Fibroblast of mammary gland (primary cell): ENCODE measurements around the gene ZNF8.

Source experiments
- DNase-seq: peaks from one replicate; pipeline ENCODE4 v3.0.0-alpha.2; 2010; ENCODE audit warnings: low read depth
- H3K4me3 ChIP-seq: 2 replicates; pipeline ENCODE4 v1.5.1; 2011; ENCODE audit warnings: low read depth, mild to moderate bottlenecking, low read length, moderate library complexity; ENCODE audit not compliant: control insufficient read depth
- CTCF ChIP-seq: conservative IDR thresholded peaks from 2 replicates; pipeline ENCODE4 v1.5.1; 2011; ENCODE audit warnings: low read depth, low read length, inconsistent platforms; ENCODE audit not compliant: control insufficient read depth, insufficient read depth

The ZNF8 gene

GRCh38 chr19:58275564-58275963, 3.2 kb upstream of the ZNF8 start:
- TF ChIP-seq CTCF = no peak
- no peak overlapping the region for H3K4me3 ChIP-seq
- DNase-seq = no peak

GRCh38 chr19:58277197-58277596, 1.6 kb upstream of the ZNF8 start:
- no peak overlapping the region for H3K4me3 ChIP-seq
- DNase-seq = no peak
- no peak for TF ChIP-seq CTCF

- H3K4me3 ChIP-seq = peak overlapping the region; percentile 89
- no peak for DNase-seq
- TF ChIP-seq CTCF = no peak
These were observed 811 bp upstream of the ZNF8 start for GRCh38 chr19:58277748-58278540.

- no peak for TF ChIP-seq CTCF
- peak overlapping the region; percentile 89 for H3K4me3 ChIP-seq
- peak; percentile 57 for DNase-seq
These were observed 528 bp downstream of the ZNF8 start for GRCh38 chr19:58279042-58279924.

- DNase-seq = no peak
- TF ChIP-seq CTCF = no peak
- H3K4me3 ChIP-seq = peak overlapping the region; percentile 89
These were observed 1.2 kb downstream of the ZNF8 start for GRCh38 chr19:58279925-58280316.

- H3K4me3 ChIP-seq = no peak overlapping the region
- TF ChIP-seq CTCF = no peak
- no peak for DNase-seq
These were observed 5.4 kb downstream of the ZNF8 start for GRCh38 chr19:58284199-58284598.
